HG03354 (cell line): ENCODE data around the gene SNAI3.
A peak's percentile ranks its signal among the peaks of the same experiment; 100 is the strongest.

Experiments
- ATAC-seq: cut with Tn5 transposase; IDR thresholded peaks from one replicate; pipeline ENCODE4 v1.9.1; 2021; ENCODE audit warnings: mild to moderate bottlenecking; ENCODE audit not compliant: unreplicated experiment, poor library complexity, severe bottlenecking

Gene SNAI3

DNA sequence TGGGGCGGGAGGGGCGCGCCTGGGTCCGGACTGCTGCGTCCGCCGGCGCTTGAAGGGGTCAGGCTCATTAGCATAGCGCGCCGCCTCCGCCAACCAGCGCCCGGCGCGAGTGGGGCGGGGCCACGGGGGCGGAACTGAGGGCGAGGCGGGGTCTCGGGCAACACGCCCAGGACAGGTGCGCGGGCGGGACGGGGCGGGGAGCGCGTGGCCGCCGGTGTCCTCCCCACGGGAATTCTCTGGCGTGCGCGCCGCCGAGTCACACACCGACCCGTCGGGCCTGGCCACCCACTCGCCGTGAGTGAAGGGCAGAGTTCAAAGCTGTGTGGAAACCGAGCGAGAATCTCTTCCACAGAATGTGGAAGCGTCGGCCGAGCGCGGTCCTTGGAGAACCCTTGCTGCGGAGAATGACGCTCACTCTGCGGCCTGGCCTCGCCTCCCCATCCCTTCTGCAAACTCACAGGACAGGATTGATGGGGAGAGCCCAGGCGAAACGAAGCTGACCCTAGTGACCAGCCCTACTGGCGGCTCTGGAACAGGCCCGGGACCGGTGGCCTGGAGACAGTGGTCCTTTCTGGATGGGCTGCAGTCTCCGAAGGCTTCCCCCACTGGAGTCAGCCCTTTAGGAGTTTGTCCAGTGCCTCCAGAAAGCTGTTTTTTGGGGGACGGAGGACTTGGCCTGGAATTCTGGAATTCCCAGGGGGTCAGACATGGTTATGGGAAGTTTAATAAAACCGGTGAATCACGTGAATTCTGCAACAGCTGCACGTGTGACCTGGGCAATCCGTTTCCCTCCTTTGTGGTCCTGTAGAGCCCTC, at the start of gene SNAI3:
TSS of gene SNAI3 (minus strand) at position 69 of the 815 bp plus-strand sequence. CDS start 101 bp downstream, outside the sequence.
- peak; percentile 77 for ATAC-seq

DNA sequence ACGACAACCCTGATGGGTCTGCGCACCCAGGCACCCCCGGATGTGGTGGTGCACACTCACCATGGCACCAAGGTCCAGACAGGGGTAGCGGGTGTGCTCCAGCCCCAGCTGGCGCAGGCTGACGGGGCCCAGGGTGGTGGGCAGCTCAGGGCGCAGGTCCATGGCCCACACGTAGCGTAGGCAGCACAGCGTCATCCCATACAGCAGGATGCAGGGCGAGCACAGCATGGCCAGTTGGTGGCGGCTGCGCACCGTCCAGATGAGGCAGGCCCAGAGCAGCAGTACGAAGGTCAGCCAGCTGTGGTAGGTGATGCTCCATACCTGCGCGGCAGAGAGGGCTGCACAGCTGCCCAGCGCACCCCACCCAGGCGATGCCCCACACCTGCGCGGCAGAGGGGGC, 49.8 kb upstream of the SNAI3 start:
- no peak for ATAC-seq

GRCh38 chr16:88735616-88736015, 49.3 kb upstream of the SNAI3 start:
- no peak for ATAC-seq

GRCh38 chr16:88735121-88735520, 48.8 kb upstream of the SNAI3 start:
- ATAC-seq, result no peak

GRCh38 chr16:88734361-88734728, 48.0 kb upstream of the SNAI3 start:
- ATAC-seq, result no peak

DNA sequence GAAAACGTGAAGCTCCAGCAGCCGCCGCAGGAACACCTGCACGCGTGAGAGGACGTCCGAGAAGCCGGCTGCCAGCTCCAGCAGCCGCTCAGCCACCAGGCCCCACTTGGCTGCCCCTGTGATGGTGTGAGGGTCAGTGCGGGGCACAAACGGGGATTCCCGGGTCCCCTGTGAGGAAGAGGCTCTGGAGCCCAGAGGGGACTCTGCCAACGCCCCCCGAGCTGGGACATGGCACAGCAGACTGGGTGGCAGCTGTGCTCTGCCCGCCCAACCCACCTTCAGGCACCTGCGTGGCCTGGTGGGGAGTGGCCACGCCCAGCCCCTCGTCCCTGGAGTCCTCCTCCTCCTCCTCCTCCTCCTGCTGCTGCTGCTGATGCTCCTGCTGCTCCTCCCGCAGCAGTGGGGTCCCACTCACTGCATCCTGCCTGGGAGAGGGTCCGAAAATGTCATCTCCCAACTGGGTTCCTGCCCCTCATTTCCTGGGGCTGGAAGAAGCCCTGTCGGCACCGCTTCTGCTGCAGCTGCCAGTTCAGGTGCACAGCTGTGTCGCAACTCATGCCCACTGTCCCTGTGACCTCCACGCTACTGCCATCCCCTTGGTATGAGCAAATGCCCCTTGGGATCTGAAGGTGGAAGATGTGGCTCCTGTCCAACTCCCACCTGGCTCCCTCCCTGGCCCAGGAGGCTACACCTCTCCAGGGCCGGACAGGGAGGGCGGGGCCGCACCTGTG, 47.5 kb upstream of the SNAI3 start:
- ATAC-seq, result no peak

DNA sequence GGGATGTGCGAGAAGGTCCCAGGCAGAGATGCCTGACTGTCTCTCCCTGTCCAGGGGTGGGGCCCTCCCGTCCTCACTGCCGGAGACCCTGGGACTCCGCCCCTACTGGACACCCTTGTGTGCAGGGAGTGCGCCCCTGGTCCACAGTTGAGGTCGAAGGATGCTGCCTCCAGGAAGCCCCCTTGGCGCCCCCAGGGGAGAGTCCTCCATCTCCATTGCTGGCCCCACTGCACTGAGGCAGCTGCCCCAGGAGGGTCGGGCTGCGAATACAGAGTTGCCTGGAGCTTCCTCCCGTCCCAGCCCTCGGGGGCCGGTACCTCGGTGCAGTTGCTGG, 46.6 kb upstream of the SNAI3 start:
- ATAC-seq, result no peak

GRCh38 chr16:88732172-88732960, 46.1 kb upstream of the SNAI3 start:
- no peak for ATAC-seq

DNA sequence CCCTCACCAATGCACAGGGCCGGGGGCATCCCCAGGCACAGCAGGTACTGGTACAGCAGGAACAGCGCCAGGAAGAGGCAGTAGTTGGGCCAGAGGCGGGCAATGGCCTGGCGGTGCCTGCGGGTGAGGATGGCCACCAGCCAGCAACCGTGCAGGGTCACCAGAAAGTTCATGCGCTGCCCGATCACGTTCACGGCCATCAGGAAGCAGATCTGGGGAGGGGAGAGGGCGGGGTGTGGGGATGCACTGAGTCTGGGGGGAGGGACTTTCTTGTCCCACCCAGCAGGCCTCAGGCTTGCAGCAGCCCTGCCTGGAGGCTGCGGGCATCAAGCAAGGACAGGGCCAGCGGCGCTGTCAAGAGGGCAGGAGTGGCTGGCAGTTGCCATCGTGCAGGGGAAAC, 45.4 kb upstream of the SNAI3 start:
- no peak for ATAC-seq

- ATAC-seq, result no peak
Measured at GRCh38 chr16:88730632-88731607, 44.6 kb upstream of the SNAI3 start.

GRCh38 chr16:88727871-88728270, 41.6 kb upstream of the SNAI3 start:
- ATAC-seq, result no peak

GRCh38 chr16:88726981-88727380, 40.7 kb upstream of the SNAI3 start:
- ATAC-seq, result no peak

- no peak for ATAC-seq
Measured at GRCh38 chr16:88726408-88726749, 40.1 kb upstream of the SNAI3 start.

GRCh38 chr16:88725609-88726407, 39.5 kb upstream of the SNAI3 start:
- ATAC-seq, result no peak

DNA sequence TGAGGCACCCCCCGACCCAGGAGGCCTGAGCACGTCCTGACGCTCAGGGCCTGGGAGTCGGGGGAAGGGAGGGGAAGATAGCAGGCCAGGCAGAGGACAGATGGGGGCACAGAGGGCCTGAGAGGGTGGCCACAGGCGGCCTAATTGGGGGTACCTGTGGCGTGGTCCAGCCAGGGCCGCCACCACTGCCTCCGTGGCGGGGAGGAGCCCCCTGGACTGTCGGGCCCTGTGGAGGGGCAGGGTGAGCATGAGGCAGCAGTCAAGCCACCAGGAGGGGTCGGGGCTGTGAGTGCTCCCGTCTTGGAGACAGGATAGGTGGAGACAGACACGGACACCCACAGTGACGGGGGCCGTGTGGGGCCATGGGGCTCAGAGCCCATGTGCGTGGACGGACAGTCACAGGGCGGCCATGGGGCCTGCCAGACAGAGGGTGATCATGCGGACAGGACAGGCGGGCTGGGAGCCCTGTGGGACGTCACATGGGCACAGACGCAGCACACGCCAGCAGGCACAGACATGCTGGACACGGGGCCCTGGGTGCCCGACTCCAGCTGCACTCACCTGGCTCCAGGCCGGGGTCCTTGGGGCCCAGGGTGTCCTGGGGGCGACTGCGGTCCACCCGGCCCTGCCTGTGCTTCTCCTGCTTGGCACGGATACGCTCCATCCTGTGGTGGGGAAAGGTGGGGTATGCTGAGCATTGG, 38.7 kb upstream of the SNAI3 start:
- no peak for ATAC-seq

DNA sequence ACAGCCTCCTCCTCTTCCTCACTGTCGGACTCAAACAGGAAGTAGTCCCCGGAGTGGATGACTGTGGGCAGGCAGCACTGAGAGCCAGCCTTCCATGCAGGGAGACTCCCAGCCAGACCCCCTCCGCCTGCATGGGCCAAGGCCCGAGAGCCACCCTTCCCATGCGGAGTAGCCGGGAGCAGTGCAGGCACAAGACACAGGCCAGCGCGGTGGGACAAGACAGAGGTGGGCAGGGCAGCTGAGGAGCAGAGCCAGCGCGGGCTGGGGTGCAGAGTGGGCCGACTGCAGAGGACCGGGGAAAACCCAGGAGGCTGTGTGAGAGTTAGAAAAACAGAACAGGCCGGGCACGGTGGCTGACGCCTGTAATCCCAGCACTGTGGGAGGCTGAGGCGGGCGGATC, 37.6 kb upstream of the SNAI3 start:
- ATAC-seq, result no peak

DNA sequence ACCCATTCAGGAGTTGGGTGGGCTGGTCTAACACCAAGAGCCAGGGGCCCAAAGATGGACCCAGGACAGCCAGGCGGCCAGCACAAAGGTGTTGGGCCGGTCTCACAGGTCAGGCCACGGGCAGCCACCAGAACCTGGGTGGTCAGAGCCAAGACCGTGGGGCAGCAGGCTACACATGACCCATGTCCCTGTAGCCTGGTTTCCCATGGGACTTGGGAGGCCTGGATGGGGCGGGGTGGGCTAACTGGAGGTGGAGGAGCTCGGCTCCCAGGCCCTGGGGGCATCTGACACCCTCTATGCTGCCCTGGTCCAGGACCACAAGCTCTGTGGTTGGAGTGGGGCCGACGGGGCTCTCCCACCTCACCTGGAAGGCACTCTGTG, 37.2 kb upstream of the SNAI3 start:
- ATAC-seq, result no peak

DNA sequence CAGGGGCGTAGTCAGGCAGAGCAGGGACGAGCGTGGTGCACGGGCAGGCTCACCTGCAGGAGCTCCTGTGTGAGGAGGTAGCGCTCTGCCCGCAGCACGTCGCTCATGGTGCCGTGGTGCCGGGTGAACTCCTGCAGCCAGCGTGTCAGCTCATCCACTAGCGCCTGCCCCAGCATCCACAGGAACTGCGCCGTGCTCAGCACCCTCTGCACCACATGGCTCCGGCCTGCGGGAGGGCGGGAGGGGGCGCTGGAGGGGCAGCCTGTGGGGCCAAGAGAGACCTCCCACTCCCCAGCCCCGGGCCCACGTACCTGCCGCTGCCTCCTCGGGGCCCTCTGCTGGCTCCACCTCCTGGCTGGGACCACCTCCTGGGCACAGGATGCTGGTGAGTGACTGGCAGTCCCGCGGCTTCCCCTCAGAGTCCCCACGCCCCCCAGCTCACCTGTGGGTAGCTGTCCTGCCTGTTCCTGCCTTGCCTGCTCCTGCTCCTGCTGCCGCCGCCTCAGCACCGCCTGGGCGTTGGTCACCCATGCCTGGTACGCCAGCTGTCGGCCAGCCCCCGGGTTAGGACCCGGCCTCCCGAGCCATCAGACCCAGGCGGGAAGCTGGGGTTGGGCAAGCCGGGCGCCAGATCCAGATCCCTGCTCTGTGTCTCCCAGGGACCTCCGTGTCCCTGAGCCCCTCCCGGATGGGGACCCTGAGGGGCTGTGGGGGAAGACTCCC, 36.6 kb upstream of the SNAI3 start:
- no peak for ATAC-seq
